Fibroblast of skin of scalp (primary cell): ENCODE data around the gene RNF215.

ENCODE experiments used
- DNase-seq: peaks from one replicate; pipeline ENCODE4 v3.0.0-alpha.2; 2013

The RNF215 gene

DNA sequence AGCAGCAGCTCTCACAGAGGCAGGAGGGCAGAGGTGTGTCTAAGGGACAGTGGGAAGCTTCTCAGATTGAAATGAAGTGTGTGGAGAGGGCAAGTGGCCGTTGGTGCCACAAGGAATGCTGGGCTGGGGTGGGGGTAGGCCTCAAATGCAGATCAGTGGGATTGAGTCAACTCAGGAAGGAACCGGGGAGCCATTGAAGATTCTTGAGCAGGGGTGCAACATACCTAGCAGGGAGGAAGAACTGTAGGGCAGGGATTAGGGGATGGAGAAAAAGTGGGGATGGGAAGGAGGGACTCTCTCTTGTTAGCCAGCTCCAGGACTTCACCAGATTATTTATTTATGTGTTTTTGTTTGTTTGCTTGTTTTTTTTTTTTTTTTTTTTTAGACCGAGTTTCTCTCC, 6.7 kb upstream of the RNF215 start:
- DNase-seq = no peak

DNA sequence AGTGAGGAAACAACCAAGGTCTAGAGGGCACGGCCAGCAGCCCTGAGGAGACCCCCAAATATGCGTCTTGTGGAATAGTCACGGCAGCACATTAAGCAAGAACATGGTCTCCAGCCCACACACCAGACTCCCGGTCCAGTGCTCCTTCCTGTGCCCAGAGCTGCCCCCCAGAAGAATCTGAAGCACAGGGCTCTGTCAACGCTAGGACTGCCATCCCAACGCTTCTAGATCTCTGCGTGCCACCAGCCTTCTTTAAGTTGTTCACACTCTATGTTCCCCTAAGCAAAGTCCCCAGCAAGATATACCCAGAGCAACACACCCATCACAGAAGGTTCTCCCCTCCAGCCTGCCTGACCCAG, 6.1 kb upstream of the RNF215 start:
- DNase-seq = no peak

DNA sequence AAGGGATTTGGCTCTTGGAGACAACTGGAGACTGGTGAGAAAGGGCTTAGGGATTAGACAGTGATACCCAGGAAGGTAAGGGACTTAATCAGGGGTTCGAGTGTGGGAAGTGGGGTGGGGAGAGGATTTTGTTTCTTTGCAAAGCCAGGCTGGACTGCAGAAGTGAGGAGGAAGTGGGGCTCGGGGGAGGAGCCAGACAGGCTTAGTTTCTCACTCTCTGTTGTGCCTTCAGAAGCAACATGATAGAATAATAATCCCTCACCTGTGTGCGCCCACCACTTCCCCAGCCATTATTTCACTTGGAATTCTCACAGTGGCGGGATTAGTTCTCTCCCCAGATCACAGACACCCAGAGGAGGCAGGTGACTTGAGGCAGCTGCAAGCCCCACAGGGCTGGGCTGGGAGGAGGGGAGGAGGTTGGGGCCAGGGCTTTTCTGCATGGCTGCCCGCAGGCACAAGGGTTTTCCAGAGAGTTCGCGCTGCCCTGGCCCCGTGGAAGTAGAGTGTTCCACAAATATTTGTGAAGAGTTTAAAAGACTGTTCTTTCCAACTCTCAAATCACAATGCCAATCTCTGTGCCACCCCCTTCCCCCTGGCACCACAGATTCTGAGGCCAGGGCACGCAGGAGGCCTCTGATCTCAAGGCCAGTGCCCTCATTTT, 5.6 kb upstream of the RNF215 start:
- no peak for DNase-seq

DNA sequence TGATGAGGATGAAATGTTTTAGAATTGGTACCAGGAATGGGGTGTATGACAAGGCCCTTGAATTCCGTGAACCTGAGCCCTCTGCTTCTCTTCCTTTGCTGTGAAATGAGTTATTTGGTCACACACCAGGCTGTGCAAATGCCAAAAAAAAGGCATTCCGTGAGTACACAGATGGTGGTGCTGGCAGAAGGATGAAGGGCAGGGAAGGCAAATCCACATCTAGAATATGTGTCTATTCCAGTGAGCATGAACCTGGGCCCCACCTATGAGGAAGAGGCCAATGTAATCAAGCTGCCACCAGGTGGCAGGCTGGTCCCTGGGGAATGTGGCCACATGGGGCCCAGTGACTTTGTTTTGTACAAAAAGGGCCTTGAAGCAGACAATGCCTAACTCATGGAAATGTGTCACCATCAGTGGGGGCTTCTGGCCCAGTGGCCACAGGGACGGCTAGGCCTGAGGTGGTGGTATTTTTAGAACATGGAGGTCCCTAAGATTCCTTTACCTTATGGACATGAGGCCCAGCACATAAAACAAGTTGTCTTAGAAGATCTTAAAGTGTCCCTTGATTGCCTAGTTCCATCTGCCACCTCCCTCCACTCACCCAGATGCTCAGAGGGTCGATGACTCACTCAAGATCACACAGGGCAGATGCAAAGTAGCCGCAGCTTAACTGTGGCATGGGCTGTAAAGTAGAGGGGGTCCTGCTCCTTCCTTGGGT, 3.9 kb upstream of the RNF215 start:
- DNase-seq = peak; percentile 64

DNA sequence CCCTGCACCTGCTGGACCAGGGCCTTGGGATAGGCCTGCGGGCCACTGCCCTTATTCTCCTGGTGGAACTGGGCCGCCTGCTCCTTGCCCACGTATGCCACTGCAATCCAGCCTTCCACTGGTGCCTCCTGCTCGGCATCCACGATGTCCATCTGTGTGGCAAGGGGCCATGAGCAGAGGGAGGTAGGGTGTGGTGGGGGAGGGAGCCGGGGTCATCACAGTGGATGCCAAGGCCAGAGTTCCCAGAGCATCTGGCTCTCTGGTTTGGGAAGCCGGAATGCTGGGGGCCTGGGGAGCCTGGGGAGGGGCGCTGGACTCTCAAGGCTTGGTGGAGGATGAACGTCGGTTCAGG, 627 bp downstream of the RNF215 start:
- DNase-seq = no peak

DNA sequence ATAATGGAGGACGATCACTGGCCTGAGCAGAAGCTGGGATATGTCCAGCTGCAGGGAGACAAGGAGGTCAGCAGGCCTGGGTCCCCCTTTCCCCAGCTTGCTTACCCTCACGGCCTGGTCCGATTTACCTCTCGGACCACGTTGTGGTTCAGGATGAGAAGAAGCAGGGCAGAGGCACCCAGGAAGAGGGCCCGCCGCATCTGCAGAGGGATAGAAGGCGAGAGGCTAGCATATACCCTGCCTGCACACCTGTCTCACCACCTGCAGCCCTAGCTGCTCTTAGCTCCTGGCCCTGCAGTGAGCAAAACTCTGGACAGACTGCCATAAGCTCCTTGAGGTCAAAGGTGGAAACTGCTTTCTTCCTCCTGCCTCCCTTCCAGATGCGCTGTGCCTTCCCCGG, 1.3 kb downstream of the RNF215 start:
- no peak for DNase-seq

DNA sequence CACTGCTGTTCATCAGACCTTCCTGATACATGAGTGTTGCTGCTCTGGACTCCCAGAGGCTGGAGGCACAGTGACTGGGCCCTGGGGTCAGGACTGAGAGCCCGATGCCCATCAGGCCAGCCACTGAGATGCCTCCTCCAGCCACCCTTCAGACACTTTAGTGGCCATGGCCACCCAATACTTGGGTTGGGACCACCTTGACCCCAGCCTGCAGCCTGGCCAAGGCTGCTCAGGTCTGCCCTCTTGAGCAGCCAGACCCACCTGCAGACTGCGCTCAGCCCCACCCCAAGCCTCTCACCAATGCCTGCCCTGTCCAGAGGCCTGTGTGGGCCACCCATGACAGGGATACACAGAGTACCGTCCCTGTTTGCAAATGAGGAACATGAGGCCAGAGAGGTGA, 4.2 kb downstream of the RNF215 start:
- DNase-seq = no peak

DNA sequence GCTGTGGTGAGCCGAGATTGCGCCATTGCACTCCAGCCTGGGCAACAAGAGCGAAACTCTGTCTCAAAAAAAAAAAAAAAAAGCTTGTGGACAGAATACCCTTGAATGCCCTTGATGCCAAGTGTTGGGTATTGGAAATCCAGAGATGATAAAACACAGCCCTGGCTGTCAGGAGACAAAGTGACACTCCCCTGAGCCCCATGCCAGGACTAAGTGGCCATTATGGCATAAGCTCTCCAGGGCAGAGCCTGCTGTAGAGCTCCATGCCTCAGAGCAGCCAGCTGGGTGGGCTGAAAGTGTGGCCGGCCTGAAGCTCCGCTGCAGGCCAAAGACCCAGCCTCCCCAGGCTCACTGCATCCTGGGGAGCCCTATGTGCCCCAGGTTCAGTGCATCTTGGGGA, 4.9 kb downstream of the RNF215 start:
- no peak for DNase-seq

DNA sequence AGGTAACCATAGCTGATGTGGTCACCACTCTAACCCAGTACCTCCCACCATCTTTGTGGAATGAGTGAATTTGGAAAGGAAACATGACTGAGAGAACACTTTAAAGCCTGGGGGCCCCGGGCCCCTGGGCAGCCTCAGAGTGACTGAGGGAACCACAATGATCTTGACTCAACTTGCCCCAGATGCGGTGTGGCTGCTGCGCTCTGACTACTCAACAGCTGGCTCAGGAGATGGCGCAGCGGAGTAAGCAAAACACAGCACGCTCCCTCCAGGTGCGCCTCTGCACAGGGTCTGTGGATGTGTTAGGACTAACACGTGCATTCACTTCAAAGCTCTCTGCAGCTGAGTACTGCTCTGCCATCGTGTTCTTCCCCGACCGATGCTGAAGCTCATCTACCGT, 5.9 kb downstream of the RNF215 start:
- no peak for DNase-seq

DNA sequence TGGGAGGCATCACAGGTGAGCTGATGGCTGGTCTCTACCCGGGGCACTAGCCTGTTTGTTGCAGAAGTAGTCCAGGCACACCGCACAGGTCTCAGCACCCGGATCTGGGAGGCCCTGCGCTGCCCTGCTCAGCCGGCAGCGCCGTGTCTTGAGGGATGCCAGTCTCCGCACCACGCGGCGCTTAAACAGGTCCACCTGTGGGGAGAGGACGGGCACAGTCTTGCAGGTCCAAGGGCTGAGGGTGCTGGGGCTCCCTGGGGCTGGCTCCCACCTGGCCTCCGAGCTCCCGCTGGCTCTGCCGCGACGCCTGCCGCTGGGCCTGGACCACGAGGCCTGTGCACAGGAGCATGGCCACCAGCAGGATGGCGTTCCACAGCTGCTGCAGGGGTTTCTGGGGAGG, 7.2 kb downstream of the RNF215 start:
- no peak for DNase-seq

DNA sequence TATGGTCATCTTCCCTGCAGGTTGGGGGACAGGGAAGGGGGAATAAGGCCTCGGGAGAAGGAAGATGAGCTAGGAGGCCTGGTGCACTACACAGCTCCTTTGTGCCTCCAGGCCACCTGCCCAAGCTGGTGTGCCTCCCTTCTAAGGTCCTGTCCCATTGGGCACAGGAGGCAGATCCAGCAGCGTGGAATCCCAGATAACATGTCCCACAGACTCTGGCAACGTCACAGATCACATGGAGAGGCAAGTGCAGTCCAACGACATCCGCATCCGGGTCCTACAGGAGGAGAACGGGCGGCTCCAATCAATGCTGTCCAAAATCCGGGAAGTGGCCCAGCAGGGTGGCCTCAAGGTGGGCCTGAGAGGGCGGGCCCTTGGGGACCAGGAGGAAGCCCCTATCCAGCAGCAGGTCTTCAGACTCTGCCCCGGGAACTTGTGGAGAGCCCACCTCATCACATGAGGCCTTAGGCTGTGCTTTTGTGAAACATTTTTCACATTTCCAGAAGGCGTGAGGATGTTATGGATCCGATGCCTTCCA, 11.8 kb downstream of the RNF215 start:
- DNase-seq = no peak

DNA sequence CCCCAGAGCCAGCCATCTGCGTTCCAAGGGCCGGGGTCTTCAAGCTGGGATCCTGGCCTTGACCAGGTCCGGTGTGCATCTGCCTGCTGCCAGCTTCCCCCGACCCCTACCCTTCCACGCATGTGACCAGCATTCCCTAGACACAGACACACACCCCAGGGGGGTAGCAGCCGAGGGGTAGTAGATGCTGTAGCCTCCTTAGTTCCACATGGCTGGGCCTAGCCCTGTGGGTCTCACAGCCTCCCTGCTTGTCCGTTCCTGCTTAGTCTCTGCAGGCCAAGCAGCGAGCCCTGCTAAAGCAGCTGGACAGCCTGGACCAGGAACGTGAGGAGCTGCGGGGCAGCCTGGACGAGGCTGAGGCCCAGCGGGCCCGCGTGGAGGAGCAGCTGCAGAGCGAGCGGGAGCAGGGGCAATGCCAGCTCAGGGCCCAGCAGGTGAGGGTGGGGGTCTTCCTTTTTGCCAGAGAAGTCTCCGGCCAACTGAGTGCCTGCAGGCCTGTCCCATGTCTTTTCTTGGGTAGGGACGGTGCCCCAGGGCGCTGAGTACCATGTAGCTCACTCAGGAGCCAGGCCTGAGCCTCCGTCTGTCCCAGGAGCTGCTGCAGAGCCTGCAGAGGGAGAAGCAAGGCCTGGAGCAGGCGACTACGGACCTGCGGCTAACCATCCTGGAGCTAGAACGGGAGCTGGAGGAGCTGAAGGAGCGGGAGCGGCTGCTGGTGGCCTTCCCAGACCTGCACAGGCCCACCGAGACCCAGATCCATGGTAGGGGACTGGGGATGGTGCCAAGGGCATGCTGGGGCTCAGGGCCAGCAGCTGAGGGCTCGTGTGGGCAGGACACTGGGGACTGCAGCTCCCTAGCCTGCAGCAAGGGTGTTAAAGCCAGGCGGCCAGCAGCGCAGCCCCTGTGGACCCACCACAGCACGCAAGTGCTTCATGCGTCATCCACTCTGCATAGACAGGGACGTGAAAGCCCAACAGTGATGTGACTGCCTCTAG, 13.6 kb downstream of the RNF215 start:
- DNase-seq = no peak

DNA sequence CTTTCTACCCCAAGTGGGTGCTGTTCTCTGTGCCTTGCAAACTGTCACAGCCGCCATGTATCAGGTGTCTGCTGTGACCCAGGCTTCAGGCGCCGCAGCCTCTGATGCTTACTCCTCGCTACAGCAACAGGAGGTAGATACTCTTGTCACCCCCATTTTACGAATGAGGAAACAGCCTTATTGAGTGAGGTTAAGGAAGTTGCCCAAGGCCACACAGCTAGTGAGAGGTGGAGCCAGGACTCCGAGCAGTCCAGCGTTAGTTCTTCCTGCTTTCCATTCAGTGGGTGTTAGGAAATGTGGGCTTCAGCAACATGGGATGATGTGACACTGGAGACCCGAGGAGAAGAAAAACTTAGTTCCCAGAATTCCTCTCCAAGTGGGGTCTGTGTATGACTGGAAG, 14.3 kb downstream of the RNF215 start:
- no peak for DNase-seq

DNA sequence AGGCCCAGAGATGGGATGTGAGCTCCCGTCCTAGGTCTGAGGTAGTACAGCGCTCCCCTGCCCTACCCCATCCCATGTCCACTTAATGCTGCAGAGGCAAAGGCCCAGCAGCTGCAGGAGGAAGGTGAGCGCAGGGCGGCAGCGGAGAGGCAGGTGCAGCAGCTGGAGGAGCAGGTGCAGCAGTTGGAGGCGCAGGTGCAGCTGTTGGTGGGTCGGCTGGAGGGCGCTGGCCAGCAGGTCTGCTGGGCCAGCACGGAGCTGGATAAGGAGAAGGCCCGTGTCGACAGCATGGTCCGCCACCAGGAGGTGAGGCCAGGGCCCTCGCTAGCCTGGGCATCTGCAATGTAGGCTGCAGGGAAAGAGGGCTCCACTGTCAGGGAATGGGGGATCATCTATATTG, 15.2 kb downstream of the RNF215 start:
- DNase-seq = no peak

DNA sequence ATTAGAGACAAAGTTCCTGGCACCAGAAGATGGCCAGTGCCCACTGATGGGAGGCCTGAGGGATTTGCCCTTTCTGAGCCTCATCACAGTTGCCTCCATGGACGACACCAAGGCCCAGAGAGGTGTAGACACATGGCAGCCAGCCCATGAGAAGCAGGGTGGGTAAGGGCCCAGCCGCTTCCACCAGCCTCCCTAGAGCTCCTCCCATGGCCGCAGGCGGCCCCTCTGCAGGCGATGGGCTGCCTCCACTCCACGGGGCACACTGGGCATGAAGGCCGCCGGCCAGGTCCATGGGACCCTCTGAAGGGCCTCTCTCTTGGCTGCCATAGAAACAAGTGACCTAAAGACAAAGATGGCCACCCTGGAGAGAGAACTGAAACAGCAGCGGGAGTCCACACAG, 15.9 kb downstream of the RNF215 start:
- no peak for DNase-seq

DNA sequence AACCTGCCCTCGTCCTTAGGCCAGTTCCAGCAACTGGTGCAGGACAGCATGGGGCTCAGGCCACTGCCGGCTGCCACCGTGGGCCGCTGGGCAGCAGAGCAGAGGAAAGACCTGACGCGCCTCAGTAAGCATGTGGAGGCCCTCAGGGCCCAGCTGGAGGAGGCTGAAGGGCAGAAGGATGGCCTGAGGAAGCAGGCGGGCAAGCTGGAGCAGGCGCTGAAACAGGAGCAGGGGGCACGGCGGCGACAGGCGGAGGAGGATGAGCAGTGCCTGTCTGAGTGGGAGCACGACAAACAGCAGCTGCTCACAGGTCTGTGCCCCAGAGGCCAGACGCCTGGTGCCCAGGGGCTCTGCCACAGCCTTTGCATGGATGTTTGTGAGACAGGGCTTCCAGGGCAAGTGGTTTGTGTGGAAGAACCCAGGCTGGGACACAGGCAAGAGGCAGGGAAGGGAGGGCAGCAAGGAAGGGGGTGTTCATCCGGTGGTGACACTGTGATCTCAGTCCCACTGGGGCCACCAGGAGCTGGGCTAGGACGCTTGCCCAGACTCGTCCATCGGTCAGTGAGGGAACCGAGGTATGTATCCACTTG, 16.5 kb downstream of the RNF215 start:
- DNase-seq = no peak

DNA sequence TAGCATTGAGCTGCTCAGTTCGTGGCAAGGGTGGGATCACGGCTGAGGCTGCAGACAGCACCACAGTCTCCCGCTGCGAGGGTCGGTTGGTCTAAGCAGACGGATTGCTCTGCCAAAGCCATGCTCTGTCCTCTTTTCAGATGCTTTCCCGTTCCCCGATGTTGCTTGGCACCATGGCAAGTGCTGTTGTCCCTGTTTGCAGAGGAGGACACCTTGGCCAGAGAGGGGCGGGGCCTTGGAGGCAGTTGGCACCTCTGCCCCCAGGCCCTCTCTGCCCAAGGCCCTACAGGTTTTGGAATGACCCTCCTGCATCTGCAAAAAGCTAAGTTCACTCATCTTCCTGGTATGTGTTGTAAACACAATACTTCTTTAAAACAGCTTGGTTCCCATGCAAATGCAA, 18.8 kb downstream of the RNF215 start:
- no peak for DNase-seq

DNA sequence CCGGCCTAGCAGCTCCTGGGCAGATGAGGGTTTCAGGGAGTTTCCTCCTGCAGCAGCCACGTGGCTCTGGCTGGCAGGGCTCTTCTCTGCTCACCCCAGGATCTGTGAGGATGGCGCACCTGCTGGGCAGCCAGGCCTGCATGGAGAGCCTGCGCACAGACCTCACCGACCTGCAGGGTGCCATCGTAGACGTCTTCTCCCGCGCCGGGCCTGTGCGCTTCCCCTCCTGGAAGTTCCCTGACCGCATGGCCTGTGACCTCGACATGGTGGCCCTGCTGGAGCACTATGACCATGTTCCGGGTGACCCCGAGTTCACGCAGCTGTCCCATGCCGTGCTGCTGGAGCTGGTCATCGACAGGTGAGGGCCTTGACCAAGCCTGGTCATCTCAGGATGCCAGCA, 21.3 kb downstream of the RNF215 start:
- no peak for DNase-seq

DNA sequence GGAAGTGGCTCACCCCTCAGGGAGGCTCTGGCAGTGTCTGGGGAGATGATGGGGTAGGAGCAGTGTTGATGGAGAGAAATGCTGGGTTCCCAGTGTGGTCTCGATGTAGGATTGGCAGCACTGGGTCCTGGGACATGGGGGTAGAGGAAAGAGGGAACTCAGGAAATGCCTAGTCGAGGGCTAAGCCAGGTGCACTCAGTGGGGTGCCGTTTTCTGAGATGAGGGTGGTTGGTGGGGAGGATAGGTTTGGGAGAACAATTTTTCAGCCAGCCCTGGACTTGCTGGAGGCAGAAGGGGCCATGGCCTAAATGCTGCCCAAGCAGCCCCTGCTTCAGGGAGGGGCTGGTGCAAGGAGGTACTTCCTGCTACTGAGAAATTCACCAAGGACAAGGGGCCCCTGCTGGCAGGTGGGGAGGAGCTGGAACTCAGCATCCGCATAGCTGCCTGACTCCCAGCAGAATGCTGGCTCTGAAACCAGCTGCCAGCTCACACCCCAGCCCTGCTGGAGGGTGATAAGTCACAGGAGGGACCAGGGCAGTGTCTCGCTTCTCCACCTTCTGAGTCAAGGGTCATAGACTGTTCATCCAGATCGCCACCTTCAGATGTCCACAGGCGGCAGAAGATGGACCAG, 24.4 kb downstream of the RNF215 start:
- no peak for DNase-seq

DNA sequence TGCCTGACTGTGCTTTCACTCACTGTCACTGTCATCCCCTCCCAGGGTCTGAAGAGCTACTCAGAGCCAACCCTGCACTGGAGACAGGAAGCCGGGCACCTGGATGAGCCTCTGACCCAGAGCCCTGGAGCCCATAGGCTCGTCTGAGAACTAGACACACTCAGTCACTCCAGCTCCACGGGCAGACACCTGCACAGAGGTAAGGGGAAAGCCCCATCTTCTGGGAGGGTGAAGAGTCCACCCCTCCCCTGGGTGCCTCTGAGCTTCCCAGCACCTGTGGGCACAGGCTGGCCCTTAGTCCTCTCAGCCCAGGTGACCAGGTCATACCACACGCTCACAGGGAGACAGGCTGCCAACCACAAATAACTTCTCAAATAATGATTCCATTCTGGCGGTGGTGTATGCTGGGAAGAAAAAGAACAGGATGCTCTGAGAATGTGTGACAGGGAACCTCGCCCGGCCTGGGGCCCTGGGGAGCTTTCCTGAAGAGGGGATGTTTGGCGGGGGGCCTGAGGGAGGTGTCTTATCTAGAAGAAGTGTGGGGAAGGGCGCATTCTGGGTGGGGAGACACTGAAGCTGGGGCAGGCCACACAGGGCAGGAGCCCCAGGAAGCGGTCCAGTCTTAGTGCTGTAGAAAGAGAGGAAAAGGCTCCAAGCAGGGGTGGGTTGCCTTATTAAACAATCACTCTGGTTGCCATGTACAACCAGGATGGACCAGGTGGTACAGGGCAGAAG, 25.1 kb downstream of the RNF215 start:
- no peak for DNase-seq

DNA sequence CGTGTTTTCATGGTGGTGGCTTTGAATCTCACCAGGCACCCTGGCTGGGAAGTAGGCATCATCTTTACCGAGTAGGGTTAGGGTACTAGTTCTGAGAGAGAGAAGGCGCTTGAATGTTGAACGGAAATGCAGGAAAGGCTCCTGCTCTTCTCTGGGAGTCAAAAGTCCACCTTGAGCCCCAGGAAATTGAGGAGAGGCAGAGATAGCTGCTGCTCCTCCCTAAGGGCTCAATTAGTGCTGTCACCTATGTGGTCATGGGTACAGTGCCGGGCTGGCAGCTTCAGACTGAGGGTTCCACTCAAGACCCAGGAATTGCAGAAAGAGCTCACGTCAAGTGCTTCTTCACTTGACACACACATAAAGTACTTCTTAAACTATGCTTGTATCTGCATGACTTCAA, 28.7 kb downstream of the RNF215 start:
- no peak for DNase-seq
